ENCODE results near the gene LINC00237.

LINC00237 gene

DNA sequence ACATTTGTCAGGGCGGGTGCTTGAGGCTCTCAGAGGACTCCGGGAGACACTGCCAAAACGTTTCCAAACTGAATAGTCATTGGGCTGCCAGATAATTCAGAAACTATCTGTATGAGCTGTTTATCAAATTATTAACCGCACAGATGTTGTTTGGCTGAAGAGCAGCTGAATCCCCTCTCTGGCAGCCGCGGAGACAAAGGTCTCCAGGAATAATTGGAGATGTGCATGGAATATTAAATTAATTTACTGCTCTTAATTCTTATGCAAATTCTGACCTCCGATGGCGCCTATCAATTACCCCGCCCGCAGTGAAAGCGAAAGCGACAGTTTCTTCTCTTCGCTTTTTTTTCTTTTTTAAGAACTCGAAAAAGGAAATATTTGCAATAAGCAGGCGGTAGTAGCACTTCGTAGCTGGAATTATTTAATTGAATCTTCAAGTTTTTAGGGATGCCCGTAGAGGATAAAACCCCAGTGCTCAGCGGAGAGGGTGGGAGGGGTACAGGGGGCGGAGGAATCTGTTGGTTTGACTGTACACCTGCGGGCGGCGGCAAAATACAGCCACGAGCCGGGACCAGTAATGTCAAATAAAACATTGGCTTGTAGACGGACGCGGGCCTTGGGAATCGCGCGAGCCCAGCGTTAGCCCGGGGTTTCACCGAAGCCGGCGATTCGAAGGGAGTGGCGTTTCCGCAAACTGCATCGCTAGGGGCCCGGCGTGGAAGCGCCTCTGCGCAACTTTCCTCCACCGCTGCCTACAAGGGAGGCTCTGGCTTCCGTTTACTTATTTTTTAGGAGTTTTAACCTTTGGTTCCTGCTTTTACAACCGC is 6.2 kb downstream of the LINC00237 start:
- no peak for DNase-seq (ENCODE audit: low read depth in 2 of 3, low spot score in 1 of 3)

DNA sequence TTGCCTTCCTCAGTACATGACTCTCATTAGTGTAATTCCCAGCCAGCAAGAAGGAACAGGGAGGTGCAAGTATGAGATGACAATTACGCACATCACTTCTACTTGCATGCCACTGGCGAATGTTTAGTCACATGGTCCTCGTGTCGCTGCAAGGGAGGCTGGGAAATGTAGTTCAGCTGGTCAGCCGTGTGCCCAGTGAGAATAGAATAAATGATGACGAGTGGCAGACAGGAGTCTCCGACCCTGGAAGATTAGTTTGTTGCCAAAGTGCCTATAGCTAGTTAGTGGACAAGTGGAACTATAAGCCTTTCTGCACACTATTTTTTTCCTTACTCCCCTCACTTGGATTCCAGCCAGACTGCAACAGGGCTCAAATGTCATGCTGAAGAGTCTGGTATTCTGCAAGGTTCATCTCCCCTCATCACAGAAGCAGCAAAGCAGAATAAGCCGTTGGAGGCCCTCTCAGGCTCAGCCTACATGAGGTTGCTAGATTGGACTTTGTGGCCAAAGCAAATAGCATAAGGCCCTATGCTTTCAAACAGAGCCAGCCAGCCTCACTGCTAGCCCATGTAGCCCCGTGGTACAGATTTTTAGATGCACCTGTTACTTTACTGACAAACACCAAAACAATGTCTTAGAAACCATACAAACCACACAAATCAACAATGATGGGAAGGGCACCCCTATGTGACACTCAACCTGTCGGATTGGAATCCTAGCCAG is 9.7 kb downstream of the LINC00237 start:
- DNase-seq (ENCODE audit: low read depth in 2 of 3, low spot score in 1 of 3) = no peak

DNA sequence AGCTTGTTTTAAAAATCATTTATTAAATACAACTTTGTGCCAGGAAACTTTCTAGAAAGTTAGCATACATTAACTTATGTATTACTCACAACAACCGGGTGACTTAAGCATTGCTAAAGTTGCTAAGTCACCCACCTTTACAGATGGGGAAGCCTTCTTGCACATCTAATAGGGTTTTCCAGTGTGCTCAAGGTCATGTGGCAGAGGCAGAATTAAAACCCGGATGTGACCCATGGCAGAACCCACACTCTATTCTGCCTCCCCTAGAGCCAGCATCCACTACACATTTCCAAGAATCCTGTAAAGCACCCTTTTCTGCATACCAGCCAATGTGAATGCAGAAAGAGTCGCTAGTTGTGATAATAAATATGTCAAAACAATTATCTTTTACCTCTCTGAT is 13.4 kb downstream of the LINC00237 start:
- no peak for DNase-seq (ENCODE audit: low read depth in 2 of 3, low spot score in 1 of 3)

DNA sequence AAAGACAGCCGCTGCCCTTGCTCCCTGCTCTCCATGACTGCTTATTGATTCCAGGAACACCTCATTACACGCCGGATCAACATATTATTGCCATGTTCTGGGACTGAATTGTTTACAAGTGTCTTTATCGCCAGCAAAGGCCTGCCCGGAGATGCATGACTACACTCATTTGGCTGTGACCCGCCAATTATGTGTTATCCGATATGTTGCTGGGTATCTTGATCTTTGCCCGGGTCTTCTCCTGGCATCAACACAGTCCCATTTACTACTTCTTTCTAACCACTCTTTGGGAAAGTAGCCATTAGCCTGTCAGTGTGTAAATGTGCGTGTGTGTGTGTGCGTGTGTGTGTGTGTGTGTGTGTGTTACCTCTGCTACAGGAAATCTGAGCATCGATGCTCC is 15.4 kb downstream of the LINC00237 start:
- DNase-seq (ENCODE audit: low read depth in 2 of 3, low spot score in 1 of 3) = no peak

DNA sequence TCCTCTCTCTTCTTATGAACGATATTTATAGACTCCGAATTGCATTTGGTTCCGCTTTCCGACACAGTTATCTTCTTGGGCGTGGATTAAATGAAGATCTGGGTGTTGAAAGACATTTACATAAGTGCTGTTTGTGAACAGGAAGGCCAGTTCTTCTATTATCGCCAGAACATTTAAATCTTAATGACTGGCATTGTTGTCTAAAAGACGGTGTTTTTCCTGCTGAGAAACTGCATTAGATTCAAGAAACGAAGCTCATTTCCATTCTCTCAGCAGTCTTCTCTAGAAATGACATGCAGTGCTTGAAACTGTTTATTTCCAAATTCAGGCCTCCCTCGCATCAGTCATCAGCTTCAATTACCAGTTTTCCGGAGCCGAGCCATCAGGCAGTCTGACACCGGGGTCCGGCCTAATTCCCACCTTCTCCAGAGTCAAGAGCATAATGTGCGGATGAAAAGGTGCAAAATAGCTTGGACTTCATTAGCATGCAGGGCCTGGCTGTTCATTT is 16.0 kb downstream of the LINC00237 start:
- DNase-seq (ENCODE audit: low read depth in 2 of 3, low spot score in 1 of 3) = no peak

DNA sequence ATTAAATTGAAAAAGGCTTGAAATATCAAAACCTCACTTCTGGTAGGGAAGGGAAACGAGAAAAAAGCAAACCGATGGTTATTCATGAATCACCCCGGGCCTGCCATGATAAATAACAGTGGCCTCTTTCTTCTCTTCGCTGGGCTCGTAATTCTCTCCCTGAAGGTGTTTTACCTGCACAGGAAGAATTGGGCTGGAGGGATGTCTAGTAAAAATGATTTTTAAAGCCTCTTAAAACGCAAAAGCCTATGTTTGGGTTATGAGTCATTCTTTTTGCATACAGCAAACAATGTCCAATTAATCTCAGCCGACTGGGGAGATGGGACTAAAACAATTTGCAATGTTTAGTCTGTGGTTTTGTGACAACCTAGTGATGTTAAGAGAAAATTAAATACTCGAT is 16.8 kb downstream of the LINC00237 start:
- no peak for DNase-seq (ENCODE audit: low read depth in 2 of 3, low spot score in 1 of 3)

DNA sequence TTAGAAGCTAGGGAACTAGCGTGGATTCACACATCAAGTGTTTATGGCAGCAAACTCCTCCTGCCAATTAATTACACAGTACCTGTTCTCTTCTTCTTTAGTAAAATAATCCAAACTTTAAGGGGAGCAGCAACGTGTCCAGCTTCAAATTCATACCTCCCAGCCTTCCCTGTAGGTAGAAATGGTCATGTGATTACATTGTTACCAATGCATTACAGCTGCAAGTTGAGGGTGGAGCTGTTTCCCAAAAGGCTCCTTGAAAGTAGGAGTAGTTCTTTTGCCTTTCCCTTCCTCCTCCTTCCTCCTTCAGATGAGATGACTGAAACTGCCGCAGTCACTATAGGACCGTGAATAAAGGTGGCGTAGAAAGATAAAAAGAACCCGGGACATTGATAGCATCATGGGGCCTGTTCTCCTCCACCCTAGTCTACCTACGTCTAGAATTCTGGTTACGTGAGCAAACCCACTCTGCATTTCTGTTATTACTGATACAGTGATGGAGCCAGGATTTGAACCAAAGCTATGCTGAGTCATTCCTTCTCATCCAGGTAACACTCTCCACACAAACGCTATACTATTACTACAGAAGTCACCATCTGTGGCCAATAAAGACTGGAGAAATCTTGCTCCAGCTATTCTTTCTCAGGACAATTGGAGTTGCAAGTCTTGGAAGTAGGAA is 18.2 kb downstream of the LINC00237 start:
- DNase-seq (ENCODE audit: low read depth in 2 of 3, low spot score in 1 of 3) = no peak

DNA sequence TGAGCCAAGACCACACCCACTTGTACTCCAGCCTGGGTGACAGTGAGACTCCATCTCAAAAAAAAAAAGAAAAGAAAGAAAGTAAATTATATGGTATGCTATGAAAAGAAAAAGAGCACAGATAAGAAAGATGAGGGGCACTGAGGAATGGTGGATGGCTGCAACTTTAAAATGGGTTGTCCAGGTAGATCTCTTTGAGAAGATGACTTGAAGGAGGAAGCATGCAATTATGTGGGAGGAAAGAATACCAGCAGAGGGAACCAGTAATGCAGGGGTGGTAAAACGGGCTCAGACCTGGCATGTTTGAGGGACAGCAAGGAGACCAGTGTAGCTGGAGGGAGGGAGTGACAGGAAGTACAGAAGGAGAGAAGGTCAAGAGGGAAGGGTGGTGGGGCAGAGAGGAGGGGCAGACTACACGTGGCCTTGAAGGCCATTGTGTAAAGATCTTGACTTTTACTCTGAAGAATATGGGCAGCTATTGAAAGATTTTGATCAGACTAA is 22.3 kb downstream of the LINC00237 start:
- DNase-seq (ENCODE audit: low read depth in 2 of 3, low spot score in 1 of 3) = no peak

DNA sequence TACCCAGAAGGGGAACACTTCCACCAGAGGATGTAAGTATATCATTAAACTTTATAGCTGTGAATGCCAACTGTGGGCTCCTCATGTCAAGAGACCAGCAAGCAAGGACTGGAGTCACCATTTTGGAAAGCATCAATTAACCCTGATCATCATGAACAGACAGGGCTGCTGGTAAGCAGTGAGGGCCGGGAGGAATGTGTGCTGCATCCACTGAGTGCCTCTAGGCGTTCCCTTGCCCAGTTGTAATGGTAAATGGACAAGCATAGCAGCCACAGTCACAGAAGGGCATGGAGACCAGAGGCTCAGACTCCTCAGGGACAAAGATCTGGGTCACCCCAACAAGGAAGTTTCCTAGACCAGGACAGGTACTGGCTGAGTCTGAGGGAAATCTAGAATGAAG is 23.6 kb downstream of the LINC00237 start:
- DNase-seq (ENCODE audit: low read depth in 2 of 3, low spot score in 1 of 3) = no peak

DNA sequence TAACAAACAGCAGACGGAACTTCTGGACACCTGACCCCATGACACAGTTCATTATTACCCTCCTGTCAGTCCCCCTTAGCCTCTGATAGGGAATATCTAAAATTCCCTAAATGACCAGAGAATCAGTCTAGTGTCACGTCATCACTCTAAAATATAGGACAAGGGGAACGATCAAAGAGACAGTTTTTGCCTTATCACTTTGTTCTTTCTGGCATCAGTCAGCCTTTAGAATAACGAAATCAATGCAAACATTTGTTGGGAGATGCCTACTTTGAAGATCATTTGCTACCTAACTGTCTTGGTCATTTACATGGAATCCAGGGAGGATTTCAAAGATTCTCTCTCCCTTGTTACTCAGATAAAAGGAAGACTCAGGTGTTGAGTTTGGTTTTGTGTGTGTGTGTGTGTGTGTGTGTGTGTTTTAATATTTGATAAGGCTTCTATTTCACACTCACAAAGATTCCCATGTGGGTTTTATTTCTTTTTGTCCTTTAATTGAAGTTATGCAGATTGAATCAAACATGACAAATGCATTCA is 28.3 kb downstream of the LINC00237 start:
- no peak for DNase-seq (ENCODE audit: low read depth in 2 of 3, low spot score in 1 of 3)

DNA sequence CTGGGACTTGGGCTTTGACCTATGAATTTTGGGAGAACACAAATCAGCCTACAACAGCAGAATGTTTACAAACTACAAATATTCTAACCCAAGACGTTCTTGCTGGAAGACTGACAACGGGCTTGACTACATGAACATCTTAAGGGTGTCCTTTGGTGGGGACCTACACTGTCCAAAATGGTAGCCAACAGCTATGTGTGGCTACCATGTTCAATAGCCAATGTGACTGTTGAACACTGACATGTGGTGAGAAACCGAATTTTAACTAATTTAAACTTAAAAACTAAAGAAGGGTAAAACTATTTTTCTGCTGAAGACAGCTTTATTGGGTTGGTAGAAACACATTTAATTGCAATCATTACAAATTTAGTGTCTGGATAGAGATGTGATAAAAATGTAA is 30.1 kb downstream of the LINC00237 start:
- DNase-seq (ENCODE audit: low read depth in 2 of 3, low spot score in 1 of 3) = no peak

DNA sequence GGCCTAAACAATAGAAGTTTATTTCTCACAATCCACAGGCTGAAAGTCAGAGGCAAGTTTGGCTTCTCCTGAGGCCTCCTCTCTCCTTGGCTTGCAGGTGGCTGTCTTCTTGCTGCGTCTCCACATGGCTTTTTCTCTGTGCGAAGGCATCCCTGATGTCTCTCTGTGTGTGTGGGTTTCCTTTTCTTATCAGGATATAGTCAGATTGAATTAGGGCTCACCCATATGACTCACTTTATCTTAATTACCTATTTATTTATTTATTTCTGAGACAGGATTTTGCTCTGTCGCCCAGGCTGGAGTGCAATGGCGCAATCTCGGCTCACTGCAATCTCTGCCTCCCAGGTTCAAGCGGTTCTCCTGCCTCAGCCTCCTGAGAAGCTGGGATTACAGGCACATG is 30.7 kb downstream of the LINC00237 start:
- DNase-seq (ENCODE audit: low read depth in 2 of 3, low spot score in 1 of 3) = no peak

DNA sequence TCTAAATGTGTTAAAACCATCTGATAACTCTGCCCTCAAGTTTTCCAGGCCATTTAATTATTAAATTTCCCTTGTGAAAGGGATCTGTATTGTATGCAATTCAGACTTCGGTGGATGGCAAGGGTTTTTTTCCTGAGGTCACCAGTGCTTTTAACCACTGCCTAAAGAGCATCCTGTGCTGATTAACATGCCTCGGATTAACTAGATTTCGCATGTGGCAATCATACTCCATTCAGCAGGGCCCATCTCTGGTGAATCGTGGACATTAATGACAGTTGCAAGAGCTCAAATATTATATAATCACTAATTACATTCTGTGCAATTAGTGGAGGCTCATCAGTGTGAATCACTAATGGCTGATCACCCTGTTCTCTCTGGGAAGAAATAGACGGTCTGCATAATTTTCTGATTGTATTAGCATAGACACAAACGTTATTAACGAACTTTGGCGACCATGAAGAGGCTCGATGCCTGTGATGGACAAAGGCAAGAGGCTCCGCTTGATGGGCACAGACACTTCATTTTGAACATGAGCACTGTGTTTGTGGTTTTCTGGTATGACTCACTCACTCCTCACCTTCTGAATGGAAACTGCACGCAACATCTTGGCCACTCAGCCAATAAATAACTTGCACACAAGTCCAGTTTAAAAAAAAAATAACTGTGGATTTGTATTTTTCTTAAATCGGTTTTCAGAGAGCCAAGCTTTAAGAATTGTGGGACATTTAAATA is 31.4 kb downstream of the LINC00237 start:
- DNase-seq (ENCODE audit: low read depth in 2 of 3, low spot score in 1 of 3) = no peak

DNA sequence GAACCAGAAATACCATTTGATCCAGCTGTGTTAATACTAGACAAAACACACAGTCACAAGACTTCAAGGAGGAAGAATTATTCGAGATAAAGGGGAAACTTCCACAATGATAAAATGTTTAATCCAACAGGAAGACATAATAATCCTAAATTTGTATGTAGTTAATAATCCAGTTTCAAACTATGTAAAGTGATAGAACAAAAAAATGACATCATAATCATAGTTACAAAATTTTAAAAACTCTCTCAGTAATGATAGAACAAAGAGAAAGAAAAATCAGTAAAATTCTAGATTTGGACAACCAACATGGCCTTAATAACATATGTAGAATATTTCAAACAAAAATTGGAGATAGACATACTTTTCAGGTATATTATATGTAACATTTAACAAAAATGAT is 38.9 kb downstream of the LINC00237 start:
- DNase-seq (ENCODE audit: low read depth in 2 of 3, low spot score in 1 of 3) = no peak

DNA sequence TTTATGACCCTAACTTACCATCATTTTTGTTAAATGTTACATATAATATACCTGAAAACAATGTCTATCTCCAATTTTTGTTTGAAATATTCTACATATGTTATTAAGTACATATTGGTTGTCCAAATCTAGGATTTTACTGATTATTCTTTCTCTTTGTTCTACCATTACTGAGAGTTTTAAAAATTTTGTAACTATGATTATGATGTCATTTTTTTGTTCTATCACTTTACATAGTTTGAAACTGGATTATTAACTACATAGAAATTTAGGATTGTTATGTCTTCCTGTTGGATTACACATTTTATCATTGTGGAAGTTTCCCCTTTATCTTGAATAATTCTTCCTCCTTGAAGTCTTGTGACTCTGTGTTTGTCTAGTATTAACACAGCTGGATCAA is 41.2 kb downstream of the LINC00237 start:
- DNase-seq (ENCODE audit: low read depth in 2 of 3, low spot score in 1 of 3) = no peak

DNA sequence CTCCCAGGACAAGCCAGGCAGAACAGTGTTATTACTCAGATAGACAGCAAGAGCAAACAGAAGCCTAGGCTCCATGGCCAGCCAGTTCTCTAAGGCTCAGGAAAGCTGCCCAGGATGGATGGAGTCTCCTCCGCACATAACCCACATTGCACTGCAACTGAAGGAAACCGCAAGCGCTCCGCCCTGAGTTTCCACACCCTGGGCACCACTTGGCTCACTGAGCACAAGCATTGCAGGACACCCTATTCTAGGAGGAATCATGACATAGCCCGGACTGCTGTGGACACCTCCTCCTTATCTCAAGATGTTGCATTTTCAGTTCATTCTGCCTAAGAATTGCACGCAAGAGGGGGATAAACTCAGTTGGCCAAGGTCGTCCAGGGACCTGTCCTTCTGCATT is 42.9 kb downstream of the LINC00237 start:
- no peak for DNase-seq (ENCODE audit: low read depth in 2 of 3, low spot score in 1 of 3)

DNA sequence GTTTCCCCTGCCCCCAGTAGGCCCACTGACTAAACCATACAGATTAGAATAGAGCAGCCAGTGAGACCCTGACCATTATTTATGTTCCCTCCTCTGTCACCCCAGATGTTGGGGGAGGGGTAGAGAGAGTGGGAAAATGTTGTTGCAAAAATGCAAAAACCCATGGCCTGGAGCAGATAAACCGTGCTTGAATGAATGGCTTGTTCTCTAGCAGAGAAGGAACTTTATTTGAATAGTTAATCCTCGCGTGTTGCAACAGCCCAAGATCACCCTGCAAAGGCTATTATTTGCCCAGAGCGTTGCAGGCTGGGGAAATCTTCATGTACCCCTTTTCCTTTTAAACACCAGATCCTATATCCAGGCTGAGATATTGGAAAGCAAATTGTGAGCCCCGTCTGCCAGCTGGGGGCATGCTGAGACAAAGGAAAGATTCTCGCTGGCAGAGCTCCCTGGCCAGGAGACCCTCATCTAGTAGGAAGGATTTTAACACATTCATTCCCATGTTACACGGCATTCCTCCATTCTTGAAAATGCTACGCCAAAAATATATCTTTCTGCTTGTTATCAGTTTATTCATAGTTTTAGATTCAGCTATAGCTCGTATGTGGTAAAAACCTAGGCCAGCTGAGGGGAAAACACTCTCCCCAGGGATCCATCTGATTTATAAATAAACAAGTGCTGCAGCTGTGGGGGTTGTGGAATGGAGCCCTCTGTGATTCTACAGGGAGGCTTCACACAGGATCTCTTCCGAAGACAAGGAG is 53.0 kb downstream of the LINC00237 start:
- DNase-seq (ENCODE audit: low read depth in 2 of 3, low spot score in 1 of 3) = no peak

DNA sequence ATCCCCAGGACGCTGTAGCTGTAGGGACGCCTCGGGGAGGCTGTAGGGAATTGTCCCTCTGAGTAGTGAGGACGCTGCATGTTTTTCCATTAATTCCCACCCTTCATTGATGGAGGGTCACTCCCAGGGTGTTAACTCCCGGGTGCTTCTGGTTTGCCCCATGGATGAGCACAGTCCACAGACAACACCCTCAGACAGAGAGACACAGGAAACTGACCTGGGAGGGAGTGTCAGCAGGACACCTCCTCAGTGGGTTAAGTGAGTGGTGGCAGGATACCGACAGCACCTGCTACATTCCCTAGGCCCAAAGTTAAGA is 53.5 kb downstream of the LINC00237 start:
- no peak for DNase-seq (ENCODE audit: low read depth in 2 of 3, low spot score in 1 of 3)

DNA sequence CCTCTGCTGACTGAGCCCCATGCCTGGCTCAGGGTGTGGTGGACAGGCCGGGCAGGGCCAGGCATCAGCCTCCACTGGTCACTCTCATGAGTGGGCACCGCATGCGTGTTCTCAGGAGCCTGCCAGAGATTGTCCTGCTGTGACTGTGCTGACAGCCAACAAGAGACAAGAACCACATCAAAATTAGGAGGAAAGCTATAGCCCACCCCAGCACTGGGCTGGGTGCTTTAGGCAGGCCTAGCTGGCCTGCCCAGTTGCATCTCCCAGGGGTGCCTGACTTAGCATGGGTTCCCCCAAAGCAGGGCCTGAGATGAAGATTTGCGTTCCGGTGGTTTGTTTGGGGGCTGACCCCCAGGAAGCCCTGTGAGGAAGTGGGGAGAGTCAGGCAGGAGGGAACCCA is 53.9 kb downstream of the LINC00237 start:
- DNase-seq (ENCODE audit: low read depth in 2 of 3, low spot score in 1 of 3) = no peak

DNA sequence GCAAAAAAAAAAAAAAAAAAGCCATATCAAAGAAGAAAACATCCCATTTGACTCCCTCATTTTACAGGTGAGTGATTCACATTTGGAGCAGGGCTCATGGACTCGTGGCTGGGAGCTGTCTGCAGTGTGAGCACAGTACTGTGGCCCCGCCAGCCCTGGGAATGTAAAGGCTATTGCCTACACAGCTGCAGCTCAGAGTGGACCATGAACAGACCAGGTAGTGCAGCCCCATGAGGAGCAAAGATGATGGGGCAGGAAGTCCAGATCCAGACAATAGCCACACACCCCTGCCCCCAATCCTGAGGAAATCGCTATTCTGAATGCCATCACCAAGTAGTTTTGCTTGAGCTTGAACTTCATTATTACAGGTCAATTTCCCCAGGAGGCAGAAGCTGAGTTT is 55.4 kb downstream of the LINC00237 start:
- DNase-seq (ENCODE audit: low read depth in 2 of 3, low spot score in 1 of 3) = no peak

Data from stimulated activated CD4-positive, alpha-beta T cell treated with anti-CD3 and anti-CD28 coated beads, Interleukin-12 subunit alpha, Interleukin-12 subunit beta, amount 100 ng/mL, for 48 hours (primary cell).